GM20000 (cell line): ENCODE data around the gene PCDH15.

Experiments used
- DNase-seq: peaks from one replicate; pipeline ENCODE4 v3.0.0; 2012; ENCODE audit warnings: low spot score
- CTCF ChIP-seq: IDR thresholded peaks from 2 replicates; pipeline ENCODE4 v1.5.1; 2012; ENCODE audit warnings: mild to moderate bottlenecking, control low read depth; ENCODE audit errors: extremely low read depth, missing control alignments

Gene PCDH15

DNA sequence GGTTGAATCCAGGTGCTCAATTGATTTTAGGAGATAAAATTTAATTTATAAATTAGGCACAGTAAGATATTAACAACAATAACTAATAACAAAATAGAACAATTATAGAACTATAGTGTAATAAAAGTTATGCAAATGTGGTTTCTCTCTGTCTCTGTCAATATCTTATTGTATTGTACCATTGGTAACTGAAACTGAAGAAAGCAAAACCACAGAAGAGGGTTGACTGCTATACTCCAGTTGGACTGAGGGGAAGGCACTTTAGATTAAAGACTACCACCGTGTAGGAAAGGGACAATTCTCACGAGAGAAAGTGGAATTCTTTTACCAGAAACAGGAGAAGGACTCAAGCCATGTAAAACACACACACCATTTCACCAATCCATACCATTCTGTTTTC is 967.1 kb downstream of the PCDH15 start:
- no peak for DNase-seq
- no peak for TF ChIP-seq CTCF

DNA sequence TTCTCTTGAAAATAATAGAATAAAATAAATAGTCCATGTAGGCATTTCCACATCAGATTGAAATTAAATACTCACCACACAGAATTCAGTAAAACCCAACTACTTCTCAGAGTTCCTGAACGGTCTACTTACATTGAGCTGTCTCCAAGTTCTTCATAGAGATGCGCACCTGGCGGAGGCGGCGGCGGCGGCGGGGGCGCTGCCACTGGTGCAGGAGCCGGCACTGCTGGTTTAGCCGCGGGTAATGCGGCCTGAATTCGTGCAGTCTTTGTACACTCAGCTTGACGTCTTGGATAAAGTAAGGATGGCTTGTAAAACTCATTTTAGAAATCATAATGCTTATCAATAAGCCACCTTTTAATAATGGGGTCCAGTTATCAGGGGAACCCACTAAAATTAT is 973.8 kb downstream of the PCDH15 start:
- TF ChIP-seq CTCF = no peak
- DNase-seq = no peak

DNA sequence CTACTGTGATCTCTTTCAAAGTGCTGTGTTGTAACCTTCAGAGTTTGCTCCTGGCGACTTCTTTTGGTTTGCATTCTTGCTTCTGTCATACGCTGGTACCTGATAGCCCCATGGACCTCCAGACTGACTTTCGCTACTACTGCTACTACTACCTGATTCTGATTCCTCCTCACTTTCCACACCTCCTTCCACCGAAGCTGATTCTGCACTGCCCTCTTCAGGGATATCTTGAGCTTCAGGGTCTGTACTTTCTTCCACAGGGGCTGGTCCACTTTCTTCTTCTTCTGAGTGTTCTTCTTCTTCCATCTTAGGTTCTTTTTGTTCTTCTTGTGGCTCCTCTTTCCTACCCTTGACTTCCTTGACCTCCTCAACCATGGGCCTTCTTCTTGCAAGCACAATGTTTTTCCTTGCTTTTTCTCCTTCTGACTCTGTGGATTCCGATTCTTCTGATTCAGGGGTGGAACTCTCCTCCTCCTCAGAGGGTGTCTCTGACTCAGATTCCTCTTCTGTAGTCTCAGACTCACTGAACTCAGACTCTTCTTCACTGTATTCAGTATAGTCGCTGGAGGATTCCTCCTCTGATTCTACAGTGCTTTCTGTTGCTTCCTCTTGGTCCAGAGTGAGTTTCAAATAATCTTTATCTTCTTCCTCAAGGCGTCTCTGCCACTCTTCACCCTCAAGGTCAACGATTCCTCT is 992.2 kb downstream of the PCDH15 start:
- DNase-seq = no peak
- no peak for TF ChIP-seq CTCF

DNA sequence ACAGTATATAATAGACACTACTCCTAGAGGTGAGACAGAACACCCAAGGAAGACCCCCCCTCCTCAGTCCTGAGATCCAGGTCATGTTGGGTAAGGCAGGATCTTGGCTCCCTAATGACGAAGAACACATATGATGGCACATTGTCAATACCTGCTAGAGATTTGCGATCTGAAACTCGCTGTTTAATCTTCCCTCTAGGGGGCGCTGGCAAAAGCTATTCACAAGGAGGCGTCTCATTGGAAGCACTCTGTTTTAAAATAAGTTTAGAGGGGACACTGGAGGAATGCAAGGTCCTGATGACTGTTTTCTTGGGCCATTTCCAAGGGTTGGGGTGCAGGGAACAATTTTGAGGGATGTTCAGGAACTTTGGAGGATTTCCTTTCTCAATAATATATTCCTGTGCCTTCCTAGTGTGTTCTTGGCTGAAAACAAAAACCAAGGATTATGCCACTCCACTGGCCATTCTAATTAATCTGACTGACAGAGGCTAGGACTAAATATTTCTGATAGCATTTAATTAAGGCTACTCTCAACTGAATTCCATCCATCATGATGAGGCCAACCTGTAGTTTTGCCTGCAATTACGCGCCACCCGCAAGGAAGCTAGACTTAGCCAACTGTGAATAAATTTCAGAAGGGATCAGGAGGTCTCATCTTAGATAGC is 1014.7 kb downstream of the PCDH15 start:
- no peak for DNase-seq
- no peak for TF ChIP-seq CTCF

- no peak for TF ChIP-seq CTCF
- DNase-seq = no peak
Observed at GRCh38 chr10:53771701-53772100, 1029.3 kb downstream of the PCDH15 start.

DNA sequence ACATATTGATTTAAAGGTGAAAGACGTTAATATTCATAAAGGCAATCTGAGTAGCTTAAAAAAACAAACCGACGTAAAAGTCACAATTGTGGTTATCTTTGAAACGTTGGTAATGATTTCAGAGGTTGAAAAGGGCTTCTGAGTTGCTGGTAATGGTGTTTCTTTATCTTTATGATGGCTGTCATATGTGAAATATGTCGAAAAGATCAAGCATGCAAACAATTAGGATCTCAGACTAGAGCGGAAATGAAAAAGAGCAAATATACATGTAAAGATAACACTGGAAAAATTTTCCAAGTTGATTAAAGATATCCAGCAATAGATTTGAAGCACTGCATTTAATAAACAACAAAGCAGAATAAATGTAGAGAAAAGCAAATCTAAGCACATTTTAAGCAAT is 1030.1 kb downstream of the PCDH15 start:
- DNase-seq = no peak
- TF ChIP-seq CTCF = no peak

GRCh38 chr10:53765311-53765710 is 1035.7 kb downstream of the PCDH15 start:
- no peak for DNase-seq

More at GRCh38 chr10:53765311-53765710, 1035.7 kb downstream of the PCDH15 start:
- TF ChIP-seq CTCF = no peak
